NCI-H460 (cell line): ENCODE results near the gene ELOF1. TPM values are rescaled to one million over a fixed set of nuclear protein-coding genes. Genes with fewer than 3 reads are reported as not detected.

Experiments used
- small RNA-seq, 2 experiments: library from RNA; depleted of rRNA; stranded (forward); fragments of <200 nt; gene quantifications; one replicate each; pipeline ENCODE3, GENCODE V24; 2014
- total RNA-seq: library from RNA; depleted of rRNA; stranded (reverse); fragments of >200 nt; shearing (Covaris generic); gene quantifications from 2 replicates; pipeline ENCODE4 v1.2.3, GENCODE V29; 2014; rRNA removed

The ELOF1 gene
- total RNA-seq, 1 experiment from 2014 or later = 31.6 TPM

Small RNA genes lying within 50 kb of the gene (small RNA-seq; reads per million reads assigned to genes)
- 0.02 to 12.7 reads per million in 2 experiments for gene RN7SL833P

Other genes starting within 250 kb of the ELOF1 start
- 10.7 and 12.3 TPM in 2 replicates for gene RAB3D, start 219.6 kb downstream of the ELOF1 start, total RNA-seq
- gene TMEM205, start 213.0 kb downstream of the ELOF1 start, total RNA-seq = 114 and 151 TPM in 2 replicates
- gene CCDC159, start 212.7 kb downstream of the ELOF1 start, total RNA-seq = 7.1 and 7.2 TPM in 2 replicates
- gene PLPPR2, start 203.8 kb downstream of the ELOF1 start, total RNA-seq = 8.0 and 8.4 TPM in 2 replicates
- 0.66 and 1.4 TPM in 2 replicates for gene SWSAP1, start 184.6 kb downstream of the ELOF1 start, total RNA-seq
- gene EPOR, start 174.9 kb downstream of the ELOF1 start, total RNA-seq = 6.3 and 7.9 TPM in 2 replicates
- gene RGL3, start 139.9 kb downstream of the ELOF1 start, total RNA-seq = 7.3 and 8.6 TPM in 2 replicates
- gene ODAD3, start 124.1 kb downstream of the ELOF1 start, total RNA-seq = 0.20 and 0.47 TPM in 2 replicates
- 122 and 131 TPM in 2 replicates for gene PRKCSH, start 123.6 kb downstream of the ELOF1 start, total RNA-seq
- gene ELAVL3, start 78.2 kb downstream of the ELOF1 start, total RNA-seq = not detected in 2 replicates
- 5.2 and 5.6 TPM in 2 replicates for gene ZNF653, start 53.4 kb downstream of the ELOF1 start, total RNA-seq
- gene ECSIT, start 30.1 kb downstream of the ELOF1 start, total RNA-seq = 37.3 and 40.3 TPM in 2 replicates
- not detected in 2 replicates for gene CNN1, start 20.4 kb downstream of the ELOF1 start, total RNA-seq
- not detected in 2 replicates for gene ACP5, start 18.4 kb upstream of the ELOF1 start, total RNA-seq
- 9.6 and 10.9 TPM in 2 replicates for gene ZNF627, start 38.3 kb upstream of the ELOF1 start, total RNA-seq
- 0.10 TPM in 1 of 2 replicates, not detected in the other for gene ZNF823, start 179.7 kb upstream of the ELOF1 start, total RNA-seq
- gene ZNF441, start 207.8 kb upstream of the ELOF1 start, total RNA-seq = not detected in 2 replicates
- not detected in 2 replicates for gene ZNF491, start 239.3 kb upstream of the ELOF1 start, total RNA-seq